ENCODE measurements around the gene PCA3.

GRCh38 chr9:76835571-76836283 is 71.5 kb downstream of the PCA3 start:
- no peak for TF ChIP-seq CTCF (IDR thresholded peaks at IDR 0.05)
- no peak for TF ChIP-seq POLR2A (IDR thresholded peaks at IDR 0.05)

Measured in heart left ventricle (tissue), 13 donors.